ENCODE data around the gene LCN10. TPM values are rescaled to one million over a fixed set of nuclear protein-coding genes. Genes with fewer than 3 reads are reported as not detected.

The LCN10 gene
- total RNA-seq, 1 donor from 2014 or later, result not detected

DNA sequence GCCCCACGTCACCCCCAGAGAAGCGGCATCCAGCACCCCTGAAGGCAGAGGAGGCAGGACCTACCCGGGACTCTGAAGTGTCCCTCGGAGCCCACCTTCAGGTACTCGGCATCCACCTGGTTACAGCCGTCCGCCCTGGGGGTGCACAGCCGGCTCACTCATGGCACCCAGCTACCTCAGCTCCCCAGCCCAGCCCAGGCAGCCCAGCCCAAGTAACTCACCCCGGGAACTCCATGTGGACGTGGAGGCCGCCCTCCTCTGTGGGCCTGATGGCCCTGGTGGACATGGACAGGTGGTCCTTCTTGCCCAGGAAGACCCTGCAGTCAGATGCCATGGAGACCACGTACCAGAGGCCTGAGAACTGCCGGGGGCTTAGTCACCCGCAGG lies 20.9 kb upstream of the LCN10 start:
- DNase-seq (ENCODE audit: low spot score), result no peak
- Histone ChIP-seq H3K9ac (no peak overlapping the region), H3K9me3 (ENCODE audit: low read depth) (no peaks in the 10 kb centered on the region), H3K36me3 (no peaks in the 10 kb centered on the region), H3K27ac (no peak overlapping the region), H3K4me1 (peaks cover 10% of the 10 kb centered on the region), H3F3A (ENCODE audit: low read depth) (peaks cover 25% of the 10 kb centered on the region), H4K20me1 (ENCODE audit: low read depth) (no peaks in the 10 kb centered on the region), H3K79me2 (ENCODE audit: low read depth) (no peaks in the 10 kb centered on the region), H3K4me2 (peak overlapping the region; percentile 57), H3K27me3 (peaks cover 22% of the 10 kb centered on the region), H3K4me3 (no peak overlapping the region), H2AFZ (replicated peaks) (no peak overlapping the region)
- H3K36me3 Mint-ChIP-seq, result no peaks in the 10 kb centered on the region
- H3K27me3 Mint-ChIP-seq (ENCODE audit: insufficient read depth, low read depth), result no peaks in the 10 kb centered on the region
- H3K27ac Mint-ChIP-seq, result no peak overlapping the region
- no peak overlapping the region for H3K4me3 Mint-ChIP-seq
- TF ChIP-seq EZH2phosphoT487 (IDR thresholded peaks at IDR 0.05) (no peak), EZH2 (IDR thresholded peaks at IDR 0.05) (no peak)
- TF ChIP-seq, protein P1, sequence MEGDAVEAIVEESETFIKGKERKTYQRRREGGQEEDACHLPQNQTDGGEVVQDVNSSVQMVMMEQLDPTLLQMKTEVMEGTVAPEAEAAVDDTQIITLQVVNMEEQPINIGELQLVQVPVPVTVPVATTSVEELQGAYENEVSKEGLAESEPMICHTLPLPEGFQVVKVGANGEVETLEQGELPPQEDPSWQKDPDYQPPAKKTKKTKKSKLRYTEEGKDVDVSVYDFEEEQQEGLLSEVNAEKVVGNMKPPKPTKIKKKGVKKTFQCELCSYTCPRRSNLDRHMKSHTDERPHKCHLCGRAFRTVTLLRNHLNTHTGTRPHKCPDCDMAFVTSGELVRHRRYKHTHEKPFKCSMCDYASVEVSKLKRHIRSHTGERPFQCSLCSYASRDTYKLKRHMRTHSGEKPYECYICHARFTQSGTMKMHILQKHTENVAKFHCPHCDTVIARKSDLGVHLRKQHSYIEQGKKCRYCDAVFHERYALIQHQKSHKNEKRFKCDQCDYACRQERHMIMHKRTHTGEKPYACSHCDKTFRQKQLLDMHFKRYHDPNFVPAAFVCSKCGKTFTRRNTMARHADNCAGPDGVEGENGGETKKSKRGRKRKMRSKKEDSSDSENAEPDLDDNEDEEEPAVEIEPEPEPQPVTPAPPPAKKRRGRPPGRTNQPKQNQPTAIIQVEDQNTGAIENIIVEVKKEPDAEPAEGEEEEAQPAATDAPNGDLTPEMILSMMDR (IDR thresholded peaks at IDR 0.05), result no peak
- no peaks in the 10 kb centered on the region for H3K9me3 Mint-ChIP-seq
- H3K4me1 Mint-ChIP-seq, result peaks cover 28% of the 10 kb centered on the region

DNA sequence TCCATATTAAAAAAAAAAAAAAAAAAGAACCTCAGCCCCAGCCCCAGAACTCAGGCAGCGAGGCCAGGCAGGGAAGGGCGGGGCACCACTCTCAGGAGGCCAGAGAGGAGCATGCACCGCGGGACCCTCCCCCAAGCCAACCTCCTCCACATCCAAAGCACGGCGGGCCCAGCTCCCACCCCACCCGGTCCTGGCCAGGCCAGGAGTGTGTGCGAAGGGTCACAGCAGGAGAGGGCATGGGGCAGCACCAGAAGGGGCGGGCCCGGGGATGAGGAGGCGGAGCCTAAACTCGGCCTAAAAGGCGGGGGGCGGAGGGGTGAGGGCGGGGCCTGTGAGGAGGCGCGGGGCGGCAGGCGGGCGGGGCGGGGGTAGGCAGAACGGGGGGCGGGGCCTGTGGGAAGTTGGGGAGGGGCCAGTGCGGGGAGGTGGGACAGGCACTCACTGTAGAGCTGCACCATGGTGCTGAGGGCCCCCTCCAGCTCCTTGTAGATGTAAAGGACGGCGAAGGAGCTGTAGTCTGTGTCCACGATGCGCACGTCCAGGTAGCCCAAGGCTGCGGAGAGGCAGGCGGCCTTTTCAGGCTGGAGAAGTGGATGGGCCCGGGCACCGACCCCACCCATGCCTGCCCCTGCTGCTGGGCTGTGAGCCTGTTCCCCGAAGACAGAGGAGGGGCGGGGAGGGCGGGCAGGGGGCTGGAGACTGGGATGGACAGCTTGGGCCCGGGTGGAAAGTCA lies 20.3 kb upstream of the LCN10 start:
- no peak for TF ChIP-seq EZH2 (IDR thresholded peaks at IDR 0.05)
- TF ChIP-seq EZH2phosphoT487 (IDR thresholded peaks at IDR 0.05), result no peak
- TF ChIP-seq, protein P1 (IDR thresholded peaks at IDR 0.05), result no peak
- H3K9me3 Mint-ChIP-seq, result no peaks in the 10 kb centered on the region
- H2AFZ ChIP-seq (replicated peaks), result no peak overlapping the region
- peaks cover 28% of the 10 kb centered on the region for H3K4me1 Mint-ChIP-seq
- no peaks in the 10 kb centered on the region for H3K27me3 Mint-ChIP-seq (ENCODE audit: insufficient read depth, low read depth)
- H3K27ac ChIP-seq, result no peak overlapping the region
- no peaks in the 10 kb centered on the region for H4K20me1 ChIP-seq (ENCODE audit: low read depth)
- peaks cover 10% of the 10 kb centered on the region for H3K4me1 ChIP-seq
- H3K27me3 ChIP-seq, result peaks cover 17% of the 10 kb centered on the region
- peaks cover 22% of the 10 kb centered on the region for H3F3A ChIP-seq (ENCODE audit: low read depth)
- no peak overlapping the region for H3K27ac Mint-ChIP-seq
- peak; percentile 93 for DNase-seq (ENCODE audit: low spot score)
- H3K9me3 ChIP-seq (ENCODE audit: low read depth), result no peaks in the 10 kb centered on the region
- no peaks in the 10 kb centered on the region for H3K36me3 ChIP-seq
- H3K4me3 Mint-ChIP-seq, result no peak overlapping the region
- no peaks in the 10 kb centered on the region for H3K79me2 ChIP-seq (ENCODE audit: low read depth)
- H3K36me3 Mint-ChIP-seq, result no peaks in the 10 kb centered on the region
- H3K4me3 ChIP-seq, result no peak overlapping the region
- no peak overlapping the region for H3K9ac ChIP-seq
- peak overlapping the region; percentile 57 for H3K4me2 ChIP-seq

DNA sequence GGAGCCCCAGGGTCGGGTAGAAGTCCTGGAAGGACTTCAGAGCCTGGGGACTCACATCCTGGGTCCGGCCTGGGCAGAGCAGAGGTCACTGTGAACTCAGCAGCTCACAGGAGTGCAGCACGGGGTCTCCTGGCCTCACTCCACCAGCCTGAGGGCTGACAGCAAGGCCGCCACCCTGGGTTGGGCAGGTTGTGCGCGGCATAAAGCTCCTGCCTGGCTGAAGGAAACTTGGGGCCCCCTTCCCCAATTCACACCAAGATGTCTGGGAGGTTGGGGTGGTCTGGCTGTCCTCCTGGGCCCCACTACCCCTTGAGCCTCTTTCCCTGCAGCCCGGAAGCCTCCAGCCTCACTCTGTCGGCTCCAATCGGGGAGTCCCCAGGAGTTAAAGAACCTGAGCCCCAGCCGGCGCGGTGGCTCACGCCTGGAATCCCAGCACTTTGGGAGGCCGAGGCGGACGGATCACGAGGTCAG lies 19.5 kb upstream of the LCN10 start:
- TF ChIP-seq, protein P1 (IDR thresholded peaks at IDR 0.05), result no peak
- TF ChIP-seq EZH2phosphoT487 (IDR thresholded peaks at IDR 0.05) (no peak), EZH2 (IDR thresholded peaks at IDR 0.05) (no peak)
- Histone ChIP-seq H3K79me2 (ENCODE audit: low read depth) (no peaks in the 10 kb centered on the region), H3K27me3 (peaks cover 9% of the 10 kb centered on the region), H2AFZ (replicated peaks) (no peak overlapping the region), H3K27ac (no peak overlapping the region), H3K9ac (no peak overlapping the region), H3K4me3 (no peak overlapping the region), H3K36me3 (no peaks in the 10 kb centered on the region), H3K9me3 (ENCODE audit: low read depth) (no peaks in the 10 kb centered on the region), H4K20me1 (ENCODE audit: low read depth) (no peaks in the 10 kb centered on the region), H3F3A (ENCODE audit: low read depth) (peaks cover 17% of the 10 kb centered on the region), H3K4me1 (peaks cover 10% of the 10 kb centered on the region), H3K4me2 (no peak overlapping the region)
- Mint-ChIP-seq H3K27ac (no peak overlapping the region), H3K36me3 (no peaks in the 10 kb centered on the region), H3K4me1 (peaks cover 24% of the 10 kb centered on the region), H3K4me3 (no peak overlapping the region), H3K27me3 (ENCODE audit: insufficient read depth, low read depth) (no peaks in the 10 kb centered on the region), H3K9me3 (no peaks in the 10 kb centered on the region)
- no peak for DNase-seq (ENCODE audit: low spot score)
